Natural killer cell (primary cell): ENCODE results near the gene ART3. TPM values are rescaled to one million over a fixed set of nuclear protein-coding genes. Genes with fewer than 3 reads are reported as not detected.

Source experiments
- ATAC-seq, 3 donors: fragments of 150-1000 bp in 2 of 3; fragments of 200-7000 bp in 1 of 3; cut with Tn5 transposase; 1 replicate in 1 of 3; 2 replicates in 2 of 3; pipeline ENCODE4 v1.10.0; 2021; ENCODE audit warnings: mild to moderate bottlenecking in 2 of 3, moderate library complexity in 2 of 3
- DNase-seq, 2 donors: peaks; one replicate each; pipeline versions ENCODE4 v3.0.0 to v3.0.0-alpha.2; 2013 to 2021; ENCODE audit warnings: mixed read lengths in 1 of 2
- H3K27ac ChIP-seq: one replicate; pipeline ENCODE4 v1.5.1; 2013; ENCODE audit warnings: mild to moderate bottlenecking, low read length
- H3K27me3 ChIP-seq: one replicate; pipeline ENCODE4 v1.6.1; 2013; ENCODE audit warnings: low read length; ENCODE audit not compliant: control insufficient read depth, insufficient read depth
- H3K36me3 ChIP-seq: one replicate; pipeline ENCODE4 v1.6.1; 2013; ENCODE audit warnings: low read length; ENCODE audit not compliant: control insufficient read depth, insufficient read depth
- H3K4me1 ChIP-seq: one replicate; pipeline ENCODE4 v1.6.1; 2013; ENCODE audit warnings: low read length; ENCODE audit not compliant: control insufficient read depth, insufficient read depth
- H3K4me3 ChIP-seq: one replicate; pipeline ENCODE4 v1.5.1; 2013; ENCODE audit warnings: low read length
- H3K9me3 ChIP-seq: one replicate; pipeline ENCODE4 v1.6.1; 2013; ENCODE audit warnings: low read length; ENCODE audit not compliant: control insufficient read depth, insufficient read depth
- H3K27ac Mint-ChIP-seq, 2 donors: one replicate each; pipeline ENCODE4 v1.8.0; 2022; ENCODE audit warnings: mild to moderate bottlenecking in 2 of 2, mixed read lengths in 2 of 2, moderate library complexity in 1 of 2
- H3K27me3 Mint-ChIP-seq, 2 donors: one replicate each; pipeline ENCODE4 v1.8.0; 2022; ENCODE audit warnings: low read depth in 2 of 2, mixed read lengths in 2 of 2
- H3K36me3 Mint-ChIP-seq: one replicate; pipeline ENCODE4 v1.8.0; 2022; ENCODE audit warnings: mixed read lengths
- H3K4me1 Mint-ChIP-seq, 2 donors: one replicate each; pipeline ENCODE4 v1.8.0; 2022; ENCODE audit warnings: mixed read lengths in 2 of 2
- H3K4me3 Mint-ChIP-seq: one replicate; pipeline ENCODE4 v1.8.0; 2022; ENCODE audit warnings: mild to moderate bottlenecking, moderate library complexity, mixed read lengths
- H3K9me3 Mint-ChIP-seq, 2 donors: one replicate each; pipeline ENCODE4 v1.8.0; 2022; ENCODE audit warnings: mixed read lengths in 2 of 2
- CTCF ChIP-seq: fragments of 200-600 bp; IDR thresholded peaks from one replicate; pipeline ENCODE4 v1.8.0; 2022; ENCODE audit warnings: antibody characterized with exemption
- WGBS: methylation state at CpG from one replicate; pipeline ENCODE4 v1.1.7; 2013; ENCODE audit warnings: missing lambda C conversion rate; ENCODE audit not compliant: insufficient coverage; 5-methylcytosine and 5-hydroxymethylcytosine counted together
- intact Hi-C: fragments of 100-400 bp; cut with micrococcal nuclease; formaldehyde crosslinking; loops from one replicate; pipeline ENCODE4 v1.14.2; 2022
- total RNA-seq, 4 donors: library from RNA; stranded (reverse); fragments of 120-200 nt in 1 of 4; gene quantifications; one replicate each; pipeline versions ENCODE4 v1.2.3 to v1.2.4, GENCODE V29; 2013 to 2022

ART3 gene
- total RNA-seq, 3 donors from 2014 or later (not counting 1 experiment from before 2014, with no cell fraction given), result not detected

GRCh38 chr4:76155979-76156378 lies 81.5 kb downstream of the ART3 start:
- H3K27ac Mint-ChIP-seq, result no peak overlapping the region
- no peaks in the 10 kb centered on the region for H3K4me1 ChIP-seq
- peaks cover under 1% of the 10 kb centered on the region for H3K36me3 ChIP-seq
- H3K9me3 ChIP-seq, result no peaks in the 10 kb centered on the region
- no peak overlapping the region for H3K27ac ChIP-seq
- no peaks in the 10 kb centered on the region for H3K4me1 Mint-ChIP-seq
- no peaks in the 10 kb centered on the region for H3K36me3 Mint-ChIP-seq
- ATAC-seq (no peak), DNase-seq (no peak)
- no peak overlapping the region for H3K4me3 ChIP-seq
- H3K9me3 Mint-ChIP-seq, result no peaks in the 10 kb centered on the region
- intact Hi-C loops, result no loop called here
- no peak overlapping the region for H3K4me3 Mint-ChIP-seq
- TF ChIP-seq CTCF, result no peak
- 98% methylated on average over 3 of the region's 3 CpGs for WGBS
- H3K27me3 ChIP-seq, result no peaks in the 10 kb centered on the region
- H3K27me3 Mint-ChIP-seq, result peaks cover 0 to 2% of the 10 kb centered on the region in 2 donors

- Histone ChIP-seq H3K4me3 (no peak overlapping the region), H3K27me3 (no peaks in the 10 kb centered on the region), H3K27ac (no peak overlapping the region), H3K9me3 (no peaks in the 10 kb centered on the region), H3K4me1 (no peaks in the 10 kb centered on the region), H3K36me3 (peaks cover 7% of the 10 kb centered on the region)
- no peak for DNase-seq
- no peak for ATAC-seq
- peaks cover 0 to 2% of the 10 kb centered on the region in 2 donors for H3K27me3 Mint-ChIP-seq
- intact Hi-C loops, result no loop called here
- TF ChIP-seq CTCF, result no peak
- no peaks in the 10 kb centered on the region for H3K36me3 Mint-ChIP-seq
- H3K4me3 Mint-ChIP-seq, result no peak overlapping the region
- 35% methylated on average over 2 of the region's 2 CpGs for WGBS
- H3K4me1 Mint-ChIP-seq, result no peaks in the 10 kb centered on the region
- no peaks in the 10 kb centered on the region for H3K9me3 Mint-ChIP-seq
- no peak overlapping the region for H3K27ac Mint-ChIP-seq
Measured at GRCh38 chr4:76156635-76157034, 82.1 kb downstream of the ART3 start.

GRCh38 chr4:76160355-76160754 lies 85.8 kb downstream of the ART3 start:
- H3K9me3 ChIP-seq, result no peaks in the 10 kb centered on the region
- H3K27ac ChIP-seq, result no peak overlapping the region
- no peak overlapping the region for H3K4me3 ChIP-seq
- no peaks in the 10 kb centered on the region for H3K36me3 Mint-ChIP-seq
- WGBS, result 15% methylated on average over 1 of the region's 2 CpGs
- no peak overlapping the region for H3K4me3 Mint-ChIP-seq
- DNase-seq, result no peak
- no peaks in the 10 kb centered on the region for H3K9me3 Mint-ChIP-seq
- no peaks in the 10 kb centered on the region for H3K27me3 ChIP-seq
- H3K27ac Mint-ChIP-seq, result no peak overlapping the region
- peaks cover 9% of the 10 kb centered on the region for H3K36me3 ChIP-seq
- H3K4me1 ChIP-seq, result no peaks in the 10 kb centered on the region
- no peak for TF ChIP-seq CTCF
- H3K4me1 Mint-ChIP-seq, result no peaks in the 10 kb centered on the region
- intact Hi-C loops, result no loop called here
- no peaks in the 10 kb centered on the region for H3K27me3 Mint-ChIP-seq
- no peak for ATAC-seq

Other genes with a start within 250 kb of the ART3 start
- gene PPEF2, start 172.3 kb upstream of the ART3 start, total RNA-seq, result under 1 TPM; 0.21 to 0.33 (median 0.32) TPM
- 10 to 100 TPM; 37.8 to 56.3 (median 43.4) TPM for gene NAAA, start 133.7 kb upstream of the ART3 start, total RNA-seq
- 10 to 100 TPM; 32.5 to 52.2 (median 39.7) TPM for gene SDAD1, start 83.8 kb upstream of the ART3 start, total RNA-seq
- not detected for gene CXCL9, start 67.2 kb upstream of the ART3 start, total RNA-seq
- not detected for gene CXCL10, start 51.2 kb upstream of the ART3 start, total RNA-seq
- not detected for gene CXCL11, start 38.6 kb upstream of the ART3 start, total RNA-seq
- gene NUP54, start 73.7 kb downstream of the ART3 start, total RNA-seq, result 100 to 1,000 TPM; 102 to 114 (median 108) TPM
- gene SCARB2, start 139.1 kb downstream of the ART3 start, total RNA-seq, result 10 to 100 TPM; 22.0 to 39.0 (median 30.4) TPM
- under 1 TPM in 2 of 3 donors, not detected in 1; 0.21 to 0.85 TPM for gene FAM47E, start 177.0 kb downstream of the ART3 start, total RNA-seq
- gene STBD1, start 232.0 kb downstream of the ART3 start, total RNA-seq, result 1 to 10 TPM in 1 of 3 donors, under 1 TPM in 2; 0.15 to 1.3 (median 0.26) TPM